ENCODE results near the gene BCL7A. TPM values are rescaled to one million over a fixed set of nuclear protein-coding genes. Genes with fewer than 3 reads are reported as not detected.

BCL7A gene
- total RNA-seq, 1 donor from 2014 or later: 11.2 TPM

DNA sequence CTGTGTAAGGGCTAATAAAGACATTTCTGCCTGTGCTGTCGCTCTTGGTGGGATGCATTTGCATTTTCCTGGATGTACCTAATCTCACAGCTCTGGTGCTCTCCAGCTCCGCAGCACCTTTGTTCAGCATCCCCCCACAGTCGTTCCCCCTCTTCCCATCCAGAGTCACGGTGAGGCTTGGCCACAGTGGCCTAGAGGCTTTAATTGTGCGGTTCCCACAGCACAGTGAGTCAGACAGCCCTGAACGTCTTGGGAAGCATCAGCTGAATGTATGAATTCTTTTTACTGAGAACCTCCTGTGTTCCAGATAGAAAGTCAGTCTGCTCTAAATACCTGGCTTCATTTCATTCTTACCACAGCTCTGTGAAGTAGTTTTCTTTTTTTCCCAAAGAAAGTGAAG is 85.6 kb downstream of the BCL7A start:
- TF ChIP-seq, protein P1, sequence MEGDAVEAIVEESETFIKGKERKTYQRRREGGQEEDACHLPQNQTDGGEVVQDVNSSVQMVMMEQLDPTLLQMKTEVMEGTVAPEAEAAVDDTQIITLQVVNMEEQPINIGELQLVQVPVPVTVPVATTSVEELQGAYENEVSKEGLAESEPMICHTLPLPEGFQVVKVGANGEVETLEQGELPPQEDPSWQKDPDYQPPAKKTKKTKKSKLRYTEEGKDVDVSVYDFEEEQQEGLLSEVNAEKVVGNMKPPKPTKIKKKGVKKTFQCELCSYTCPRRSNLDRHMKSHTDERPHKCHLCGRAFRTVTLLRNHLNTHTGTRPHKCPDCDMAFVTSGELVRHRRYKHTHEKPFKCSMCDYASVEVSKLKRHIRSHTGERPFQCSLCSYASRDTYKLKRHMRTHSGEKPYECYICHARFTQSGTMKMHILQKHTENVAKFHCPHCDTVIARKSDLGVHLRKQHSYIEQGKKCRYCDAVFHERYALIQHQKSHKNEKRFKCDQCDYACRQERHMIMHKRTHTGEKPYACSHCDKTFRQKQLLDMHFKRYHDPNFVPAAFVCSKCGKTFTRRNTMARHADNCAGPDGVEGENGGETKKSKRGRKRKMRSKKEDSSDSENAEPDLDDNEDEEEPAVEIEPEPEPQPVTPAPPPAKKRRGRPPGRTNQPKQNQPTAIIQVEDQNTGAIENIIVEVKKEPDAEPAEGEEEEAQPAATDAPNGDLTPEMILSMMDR (IDR thresholded peaks at IDR 0.05; ENCODE audit: borderline replicate concordance): no peak
- Histone ChIP-seq H3K9me3 (replicated peaks) (no peaks in the 10 kb centered on the region), H3K36me3 (no peaks in the 10 kb centered on the region), H3K27ac (replicated peaks) (peak overlapping the region; percentile 65), H3K4me3 (no peak overlapping the region), H3K27me3 (ENCODE audit: low read depth) (no peaks in the 10 kb centered on the region), H3K4me1 (peaks cover 83% of the 10 kb centered on the region)
- intact Hi-C loops (cut with micrococcal nuclease): no loop called here
- DNase-seq: no peak

DNA sequence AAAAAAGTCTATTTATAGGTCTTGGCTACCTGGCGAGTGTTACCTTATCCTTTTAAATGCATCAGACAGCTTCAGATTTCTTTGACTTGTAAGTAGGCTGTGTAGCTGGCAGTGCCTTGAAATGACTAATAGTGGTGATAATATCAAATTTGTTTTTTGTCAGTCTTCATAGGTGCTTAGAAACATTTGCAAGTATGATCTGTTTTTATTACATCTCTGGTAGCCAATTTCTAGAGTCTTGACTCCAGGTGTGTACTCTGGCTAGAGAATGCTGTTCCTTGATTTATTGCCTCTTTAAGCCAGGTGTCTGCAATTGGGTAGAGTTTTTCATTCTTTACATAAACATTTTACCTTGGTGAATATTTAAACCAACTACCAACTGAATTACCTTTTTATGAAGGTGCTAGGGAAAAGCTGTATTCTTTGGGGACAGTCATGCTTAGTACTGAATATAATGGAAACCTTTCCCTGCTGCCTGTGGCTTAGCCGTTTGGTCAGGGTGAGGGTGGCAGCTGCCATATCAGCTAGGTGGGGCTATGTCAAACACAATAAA is 89.5 kb downstream of the BCL7A start:
- intact Hi-C loops (cut with micrococcal nuclease): no loop called here

More for the DNA sequence above, 89.5 kb downstream of the BCL7A start:
- TF ChIP-seq, protein P1 (IDR thresholded peaks at IDR 0.05; ENCODE audit: borderline replicate concordance): no peak
- H3K4me3 ChIP-seq: no peak overlapping the region
- no peaks in the 10 kb centered on the region for H3K9me3 ChIP-seq (replicated peaks)
- no peak for DNase-seq
- no peaks in the 10 kb centered on the region for H3K36me3 ChIP-seq
- H3K27ac ChIP-seq (replicated peaks): no peak overlapping the region
- H3K27me3 ChIP-seq (ENCODE audit: low read depth): no peaks in the 10 kb centered on the region
- H3K4me1 ChIP-seq: peaks cover 62% of the 10 kb centered on the region

Other genes with a start within 250 kb of the BCL7A start
- gene RHOF, start 228.2 kb upstream of the BCL7A start, total RNA-seq: 44.3 TPM
- 7.9 TPM for gene SETD1B, start 217.9 kb upstream of the BCL7A start, total RNA-seq
- 1.3 TPM for gene HPD, start 163.0 kb upstream of the BCL7A start, total RNA-seq
- 28.1 TPM for gene PSMD9, start 133.1 kb upstream of the BCL7A start, total RNA-seq
- 0.91 TPM for gene CFAP251, start 103.3 kb upstream of the BCL7A start, total RNA-seq
- 16.7 TPM for gene MLXIP, start 56.9 kb downstream of the BCL7A start, total RNA-seq
- gene IL31, start 152.3 kb downstream of the BCL7A start, total RNA-seq: not detected
- gene LRRC43, start 161.2 kb downstream of the BCL7A start, total RNA-seq: 0.74 TPM
- not detected for gene B3GNT4, start 181.8 kb downstream of the BCL7A start, total RNA-seq
- gene DIABLO, start 204.2 kb downstream of the BCL7A start, total RNA-seq: 29.7 TPM
- gene VPS33A, start 244.6 kb downstream of the BCL7A start, total RNA-seq: 11.4 TPM

Data from left ventricle myocardium inferior (tissue), 1 donor.